Breast epithelium (tissue), 4 donors: ENCODE data around the gene HECTD1. TPM values are rescaled to one million over a fixed set of nuclear protein-coding genes. Genes with fewer than 3 reads are reported as not detected.
"Not testable (repeated sequence)": the region's sequence is repeated elsewhere in the genome, so short reads cannot be mapped to it uniquely, and the experiment has no call there.

Experiments used
- DNase-seq, 2 donors: peaks; one replicate each; pipeline ENCODE4 v3.0.0-alpha.2; 2019; ENCODE audit warnings: low spot score in 2 of 2
- H3K27ac ChIP-seq, 2 donors: fragments of 200-600 bp; sonication (generic) in 1 of 2; one replicate each; pipeline ENCODE4 v1.5.1; 2016 to 2019; ENCODE audit warnings: mild to moderate bottlenecking in 1 of 2
- H3K27me3 ChIP-seq, 2 donors: fragments of 200-600 bp; sonication (generic) in 1 of 2; one replicate each; pipeline versions ENCODE4 v1.5.1 to v1.6.0; 2017 to 2019; ENCODE audit warnings: control low read depth in 1 of 2, mild to moderate bottlenecking in 1 of 2
- H3K36me3 ChIP-seq: fragments of 200-600 bp; one replicate; pipeline ENCODE4 v1.5.1; 2019
- H3K4me1 ChIP-seq, 2 donors: fragments of 200-600 bp; sonication (generic); one replicate each; pipeline ENCODE4 v1.5.1; 2016 to 2019; ENCODE audit warnings: control low read depth in 1 of 2
- H3K4me3 ChIP-seq, 3 donors: fragments of 200-600 bp; sonication (generic); 1 replicate in 2 of 3; 2 replicates in 1 of 3; pipeline ENCODE4 v1.5.1; 2016 to 2019; ENCODE audit warnings: mild to moderate bottlenecking in 3 of 3, moderate library complexity in 2 of 3
- H3K9me3 ChIP-seq, 2 donors: fragments of 200-600 bp; sonication (generic) in 1 of 2; one replicate each; pipeline ENCODE4 v1.5.1; 2016 to 2019; ENCODE audit warnings: control low read depth in 1 of 2
- POLR2A ChIP-seq: fragments of 450-650 bp; IDR thresholded peaks from one replicate; pipeline ENCODE4 v1.6.1; 2016; ENCODE audit warnings: antibody characterized with exemption, mild to moderate bottlenecking, moderate library complexity
- POLR2AphosphoS5 ChIP-seq, 3 donors: sonication (generic); formaldehyde crosslinking; IDR thresholded peaks; one replicate each; pipeline ENCODE4 v1.6.1; 2017; ENCODE audit warnings: antibody characterized with exemption in 3 of 3
- intact Hi-C: fragments of 100-400 bp; cut with DNase I; formaldehyde crosslinking; loops from one replicate; pipeline ENCODE4 v1.15.1; 2023; ENCODE audit warnings: low total_unique reads
- total RNA-seq, 3 donors: library from RNA; depleted of rRNA; stranded (reverse); fragments of >200 nt; gene quantifications; one replicate each; pipeline ENCODE4 v1.1.0, GENCODE V29; 2016
- TF ChIP-seq, protein P1 (sequence below), 3 donors: fragments of 450-650 bp; IDR thresholded peaks; one replicate each; pipeline ENCODE4 v1.5.1; 2016 to 2017; ENCODE audit warnings: antibody characterized with exemption in 3 of 3, mild to moderate bottlenecking in 3 of 3, moderate library complexity in 3 of 3

HECTD1 gene
- total RNA-seq, 3 donors from 2014 or later, result 242 to 276 (median 252) TPM

DNA sequence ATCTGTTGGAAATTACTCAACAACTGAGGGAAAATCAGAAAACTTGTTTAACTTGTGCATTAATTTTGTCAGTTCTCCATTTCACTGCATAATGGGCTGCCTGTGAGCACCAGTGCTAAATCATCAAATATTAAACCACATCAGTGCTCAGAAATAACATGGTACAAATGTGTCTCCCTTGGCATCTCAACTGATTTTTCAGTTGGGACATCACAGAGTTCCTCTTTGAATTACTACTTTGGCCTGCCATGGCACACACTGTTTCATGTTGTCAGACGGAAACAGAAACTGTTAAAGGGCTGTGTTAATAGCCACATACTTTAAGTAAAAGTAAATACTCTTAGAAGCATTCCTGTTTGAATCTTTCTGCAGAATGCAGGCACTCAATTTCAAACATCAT lies 139.4 kb downstream of the HECTD1 start:
- no peak for DNase-seq

DNA sequence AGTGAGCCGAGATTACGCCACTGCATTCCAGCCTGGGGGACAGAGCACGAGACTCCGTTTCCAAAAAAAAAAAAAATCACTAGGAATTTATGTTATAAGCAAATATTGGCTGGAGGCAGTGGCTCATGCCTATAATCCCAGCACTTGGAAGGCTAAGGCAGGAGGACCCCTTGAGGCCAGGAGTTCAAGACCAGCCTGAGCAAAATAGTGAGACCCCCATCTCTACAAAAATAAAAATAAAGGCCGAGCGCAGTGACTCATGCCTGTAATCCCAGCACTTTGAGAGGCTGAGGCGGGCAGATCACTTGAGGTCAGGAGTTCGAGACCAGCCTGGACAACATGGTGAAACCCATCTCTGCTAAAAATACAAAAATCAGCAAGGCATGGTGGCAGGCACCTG lies 144.7 kb downstream of the HECTD1 start:
- H3K27me3 ChIP-seq, H3K27ac ChIP-seq, H3K4me3 ChIP-seq, H3K36me3 ChIP-seq, H3K4me1 ChIP-seq, H3K9me3 ChIP-seq, intact Hi-C loops, DNase-seq: not testable (repeated sequence)

More for the DNA sequence above, 139.4 kb downstream of the HECTD1 start:
- Histone ChIP-seq H3K27ac (no peak overlapping the region), H3K9me3 (no peaks in the 10 kb centered on the region), H3K36me3 (no peaks in the 10 kb centered on the region), H3K4me3 (no peak overlapping the region), H3K27me3 (no peaks in the 10 kb centered on the region), H3K4me1 (no peaks in the 10 kb centered on the region)
- no peak for TF ChIP-seq POLR2A
- intact Hi-C loops, result no loop called here

DNA sequence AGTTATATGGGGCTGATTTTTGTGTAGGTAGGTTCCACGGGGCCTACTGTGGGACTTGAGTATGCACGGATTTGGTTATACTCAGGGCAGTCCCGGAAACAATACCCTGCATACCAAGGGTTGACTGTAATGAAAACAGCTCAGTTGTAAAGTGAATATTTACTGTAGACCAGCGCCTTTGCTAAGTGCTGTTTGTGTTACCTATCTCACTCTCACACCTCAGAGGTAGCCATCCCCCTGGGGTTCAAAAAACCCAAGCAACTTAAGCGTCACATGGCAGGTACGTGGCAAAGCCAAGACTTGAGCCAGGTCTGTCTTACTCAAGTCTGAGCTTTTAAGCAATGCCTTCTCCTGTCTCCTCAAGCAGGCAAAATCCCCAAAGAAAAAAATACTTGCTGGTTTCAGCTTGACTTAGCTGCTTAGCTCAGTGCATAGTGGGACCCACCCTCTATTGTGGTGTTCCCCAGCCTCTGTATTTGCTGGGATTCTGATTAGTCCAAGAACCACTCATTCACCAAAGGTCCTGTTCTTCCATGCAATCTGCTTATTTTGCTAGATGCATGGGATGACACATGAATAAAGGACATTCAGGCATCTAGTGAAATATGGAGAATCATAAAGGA lies 147.2 kb downstream of the HECTD1 start:
- Histone ChIP-seq H3K9me3 (no peaks in the 10 kb centered on the region), H3K27me3 (no peaks in the 10 kb centered on the region), H3K4me1 (no peaks in the 10 kb centered on the region), H3K27ac (no peak overlapping the region), H3K36me3 (no peaks in the 10 kb centered on the region), H3K4me3 (no peak overlapping the region)
- DNase-seq, result no peak
- intact Hi-C loops, result no loop called here
- TF ChIP-seq POLR2A, result no peak
- TF ChIP-seq POLR2AphosphoS5 (IDR thresholded peaks at IDR 0.05), result no peak
- TF ChIP-seq, protein P1, sequence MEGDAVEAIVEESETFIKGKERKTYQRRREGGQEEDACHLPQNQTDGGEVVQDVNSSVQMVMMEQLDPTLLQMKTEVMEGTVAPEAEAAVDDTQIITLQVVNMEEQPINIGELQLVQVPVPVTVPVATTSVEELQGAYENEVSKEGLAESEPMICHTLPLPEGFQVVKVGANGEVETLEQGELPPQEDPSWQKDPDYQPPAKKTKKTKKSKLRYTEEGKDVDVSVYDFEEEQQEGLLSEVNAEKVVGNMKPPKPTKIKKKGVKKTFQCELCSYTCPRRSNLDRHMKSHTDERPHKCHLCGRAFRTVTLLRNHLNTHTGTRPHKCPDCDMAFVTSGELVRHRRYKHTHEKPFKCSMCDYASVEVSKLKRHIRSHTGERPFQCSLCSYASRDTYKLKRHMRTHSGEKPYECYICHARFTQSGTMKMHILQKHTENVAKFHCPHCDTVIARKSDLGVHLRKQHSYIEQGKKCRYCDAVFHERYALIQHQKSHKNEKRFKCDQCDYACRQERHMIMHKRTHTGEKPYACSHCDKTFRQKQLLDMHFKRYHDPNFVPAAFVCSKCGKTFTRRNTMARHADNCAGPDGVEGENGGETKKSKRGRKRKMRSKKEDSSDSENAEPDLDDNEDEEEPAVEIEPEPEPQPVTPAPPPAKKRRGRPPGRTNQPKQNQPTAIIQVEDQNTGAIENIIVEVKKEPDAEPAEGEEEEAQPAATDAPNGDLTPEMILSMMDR (IDR thresholded peaks at IDR 0.05), result no peak

DNA sequence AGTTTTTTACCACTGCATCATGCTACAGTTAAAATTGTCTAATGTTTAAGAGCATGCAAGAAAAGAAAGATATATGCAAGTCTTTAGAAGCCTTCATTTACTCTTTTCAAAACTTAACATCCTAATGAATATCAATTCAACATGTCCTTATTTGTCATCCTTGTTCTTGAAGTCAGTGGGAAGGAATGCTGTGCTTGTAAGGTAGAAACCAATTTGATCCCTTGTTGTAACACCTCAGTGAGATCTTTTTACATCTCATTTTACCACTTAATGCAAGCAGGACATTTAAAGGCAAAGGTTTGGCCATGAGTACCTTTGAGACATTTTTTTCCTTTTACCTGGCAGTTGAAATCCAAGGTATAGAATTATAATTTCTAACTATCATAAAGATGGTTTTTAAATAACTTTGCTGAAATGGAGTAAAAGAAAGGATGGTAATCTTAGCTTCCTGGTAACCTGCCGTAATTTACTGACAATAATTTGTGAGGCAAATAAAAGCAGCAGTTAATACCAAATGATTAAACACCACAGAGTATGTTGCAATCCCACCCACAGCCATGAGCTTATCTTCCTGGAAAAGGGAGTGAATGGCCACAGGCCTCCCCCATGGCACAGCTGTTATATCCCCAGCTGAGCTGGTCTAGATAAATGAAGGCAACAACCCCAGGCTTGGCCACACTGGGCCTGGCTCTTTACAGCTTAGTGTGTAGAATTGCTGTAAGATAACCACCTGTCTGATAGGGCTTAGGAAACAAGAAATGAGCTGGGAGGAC lies 148.3 kb downstream of the HECTD1 start:
- H3K4me1 ChIP-seq, result no peaks in the 10 kb centered on the region
- no peaks in the 10 kb centered on the region for H3K36me3 ChIP-seq
- TF ChIP-seq, protein P1 (IDR thresholded peaks at IDR 0.05), result no peak
- TF ChIP-seq POLR2A (no peak), POLR2AphosphoS5 (IDR thresholded peaks at IDR 0.05) (no peak)
- H3K27ac ChIP-seq, result no peak overlapping the region
- no peaks in the 10 kb centered on the region for H3K27me3 ChIP-seq
- no peaks in the 10 kb centered on the region for H3K9me3 ChIP-seq
- intact Hi-C loops, result no loop called here
- no peak overlapping the region for H3K4me3 ChIP-seq
- no peak for DNase-seq

DNA sequence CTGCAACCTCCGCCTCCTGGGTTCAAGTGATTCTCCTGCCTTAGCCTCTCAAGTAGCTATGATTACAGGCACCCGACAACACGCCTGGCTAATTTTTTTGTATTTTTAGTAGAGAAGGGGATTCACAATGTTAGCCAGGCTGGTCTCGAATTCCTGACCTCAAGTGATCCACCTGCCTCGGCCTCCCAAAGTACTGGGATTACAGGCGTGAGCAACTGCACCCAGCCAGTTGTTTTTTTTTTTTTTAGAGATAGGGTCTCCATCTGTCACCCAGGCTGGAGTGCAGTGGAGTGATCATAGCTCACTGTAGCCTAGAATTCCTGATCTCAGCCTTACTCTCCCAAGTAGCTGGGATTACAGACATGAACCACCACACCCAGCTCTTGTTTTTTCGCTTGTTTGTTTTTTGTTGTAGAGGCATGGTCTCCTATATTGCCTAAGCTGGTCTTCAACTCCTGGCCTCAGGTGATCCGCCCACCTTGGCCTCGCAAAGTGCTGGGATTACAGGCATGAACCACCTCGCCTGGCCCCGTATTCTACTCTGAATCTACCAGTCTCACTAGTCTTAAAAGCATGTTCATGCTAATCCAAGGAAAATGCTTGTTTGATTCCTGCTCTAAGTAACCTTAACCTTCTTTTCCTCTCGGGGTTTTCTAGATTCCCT lies 149.8 kb downstream of the HECTD1 start:
- TF ChIP-seq, protein P1 (IDR thresholded peaks at IDR 0.05), result no peak
- TF ChIP-seq POLR2A (no peak), POLR2AphosphoS5 (IDR thresholded peaks at IDR 0.05) (no peak)
- intact Hi-C loops, result no loop called here

DNA sequence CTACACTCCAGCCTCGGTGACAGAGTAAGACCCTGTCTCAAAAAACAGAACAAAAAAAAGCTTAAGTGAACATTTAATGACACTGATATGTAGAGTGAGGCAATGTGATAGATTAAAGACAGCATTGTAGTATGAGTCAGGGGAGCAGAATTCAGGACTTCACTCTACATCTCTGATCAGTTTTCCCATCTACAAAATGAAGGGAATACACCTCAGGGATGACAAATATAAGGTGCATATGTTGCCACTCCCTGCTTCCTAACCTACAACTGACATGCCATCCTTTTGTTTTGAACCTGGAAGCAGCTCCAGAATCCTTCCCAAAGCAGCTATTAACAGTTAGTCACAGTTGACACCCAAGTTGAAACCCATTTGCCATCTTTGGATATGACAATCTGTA lies 150.6 kb downstream of the HECTD1 start:
- Histone ChIP-seq H3K9me3 (no peaks in the 10 kb centered on the region), H3K36me3 (no peaks in the 10 kb centered on the region), H3K4me1 (no peaks in the 10 kb centered on the region), H3K4me3 (no peak overlapping the region), H3K27ac (no peak overlapping the region), H3K27me3 (no peaks in the 10 kb centered on the region)
- TF ChIP-seq POLR2A (no peak), POLR2AphosphoS5 (IDR thresholded peaks at IDR 0.05) (no peak)
- TF ChIP-seq, protein P1 (IDR thresholded peaks at IDR 0.05), result no peak
- DNase-seq, result no peak
- intact Hi-C loops, result no loop called here

More for the DNA sequence above, 149.8 kb downstream of the HECTD1 start:
- no peak overlapping the region for H3K4me3 ChIP-seq
- H3K27ac ChIP-seq, result no peak overlapping the region
- no peaks in the 10 kb centered on the region for H3K9me3 ChIP-seq
- DNase-seq, result no peak
- no peaks in the 10 kb centered on the region for H3K36me3 ChIP-seq
- no peaks in the 10 kb centered on the region for H3K27me3 ChIP-seq
- H3K4me1 ChIP-seq, result no peaks in the 10 kb centered on the region
